COLO668 (cell line): ENCODE data around the gene SLAIN1.

Source experiments
- DNase-seq: peaks from one replicate; lab custom pipeline; 2025; ENCODE audit not compliant: unreplicated experiment; lab: John Stamatoyannopoulos, UW

SLAIN1 gene

GRCh38 chr13:77751513-77752456, 54.3 kb downstream of the SLAIN1 start:
- peak; percentile 59 for DNase-seq

GRCh38 chr13:77752512-77753069, 55.1 kb downstream of the SLAIN1 start:
- DNase-seq: no peak

GRCh38 chr13:77760893-77761292, 63.4 kb downstream of the SLAIN1 start:
- DNase-seq: no peak

GRCh38 chr13:77767413-77767812, 69.9 kb downstream of the SLAIN1 start:
- DNase-seq: no peak

GRCh38 chr13:77774181-77774580, 76.7 kb downstream of the SLAIN1 start:
- DNase-seq: no peak

- no peak for DNase-seq
Measured at GRCh38 chr13:77776704-77777103, 79.2 kb downstream of the SLAIN1 start.

- DNase-seq: peak; percentile 41
Measured at GRCh38 chr13:77779552-77780272, 82.2 kb downstream of the SLAIN1 start.

GRCh38 chr13:77781808-77782207, 84.3 kb downstream of the SLAIN1 start:
- DNase-seq: no peak

GRCh38 chr13:77784515-77784914, 87.0 kb downstream of the SLAIN1 start:
- DNase-seq: no peak

- no peak for DNase-seq
Measured at GRCh38 chr13:77786695-77787287, 89.3 kb downstream of the SLAIN1 start.

- no peak for DNase-seq
Measured at GRCh38 chr13:77789376-77789775, 91.9 kb downstream of the SLAIN1 start.

GRCh38 chr13:77800219-77800618, 102.7 kb downstream of the SLAIN1 start:
- DNase-seq: no peak

- DNase-seq: no peak
Measured at GRCh38 chr13:77806518-77806917, 109.0 kb downstream of the SLAIN1 start.

- no peak for DNase-seq
Measured at GRCh38 chr13:77807431-77808135, 110.1 kb downstream of the SLAIN1 start.

GRCh38 chr13:77810430-77810829, 112.9 kb downstream of the SLAIN1 start:
- no peak for DNase-seq

GRCh38 chr13:77810878-77811277, 113.4 kb downstream of the SLAIN1 start:
- DNase-seq: no peak

- no peak for DNase-seq
Measured at GRCh38 chr13:77811381-77811780, 113.9 kb downstream of the SLAIN1 start.

GRCh38 chr13:77811981-77812380, 114.5 kb downstream of the SLAIN1 start:
- DNase-seq: no peak
